ENCODE results near the gene NMNAT2. TPM values are rescaled to one million over a fixed set of nuclear protein-coding genes. Genes with fewer than 3 reads are reported as not detected.
"Not testable (repeated sequence)": the region's sequence is repeated elsewhere in the genome, so short reads cannot be mapped to it uniquely, and the experiment has no call there.

Gene NMNAT2
- polyA plus RNA-seq, 4 donors, result 0.34 to 2.3 TPM; not detected in 2

- Histone ChIP-seq H3K4me1 (ENCODE audit: control insufficient read depth in 3 of 3, insufficient read depth in 2 of 3, low read depth in 1 of 3, low read length in 2 of 3) (no peaks in the 10 kb centered on the region), H3K4me3 (ENCODE audit: low read depth in 1 of 3, low read length in 3 of 3) (no peak overlapping the region), H3K9me3 (ENCODE audit: control insufficient read depth in 2 of 2, insufficient read depth in 1 of 2, low read depth in 1 of 2, low read length in 1 of 2) (no peaks in the 10 kb centered on the region), H3K36me3 (ENCODE audit: control insufficient read depth in 3 of 3, insufficient read depth in 2 of 3, low read depth in 1 of 3, low read length in 3 of 3) (no peaks in the 10 kb centered on the region), H3K27ac (ENCODE audit: low read depth in 1 of 3, low read length in 2 of 3) (no peak overlapping the region), H3K27me3 (ENCODE audit: control insufficient read depth in 3 of 3, insufficient read depth in 3 of 3, low read length in 3 of 3) (peaks cover 0 to 2% (median 0%) of the 10 kb centered on the region in 3 donors)
- FAIRE-seq, result no peak
- DNase-seq, result peak in 1 of 2 donors; percentile 5
- WGBS, 3 donors, result 15 to 50% (median 37%) methylated on average over 2 of the region's 2 CpGs
Observed at GRCh38 chr1:183432548-183432875, 14.3 kb upstream of the NMNAT2 start.

GRCh38 chr1:183431840-183432547 lies 13.8 kb upstream of the NMNAT2 start:
- Histone ChIP-seq H3K4me1 (ENCODE audit: control insufficient read depth in 3 of 3, insufficient read depth in 2 of 3, low read depth in 1 of 3, low read length in 2 of 3) (no peaks in the 10 kb centered on the region), H3K4me3 (ENCODE audit: low read depth in 1 of 3, low read length in 3 of 3) (no peak overlapping the region), H3K9me3 (ENCODE audit: control insufficient read depth in 2 of 2, insufficient read depth in 1 of 2, low read depth in 1 of 2, low read length in 1 of 2) (no peaks in the 10 kb centered on the region), H3K36me3 (ENCODE audit: control insufficient read depth in 3 of 3, insufficient read depth in 2 of 3, low read depth in 1 of 3, low read length in 3 of 3) (no peaks in the 10 kb centered on the region), H3K27me3 (ENCODE audit: control insufficient read depth in 3 of 3, insufficient read depth in 3 of 3, low read length in 3 of 3) (peaks cover 0 to 2% (median 0%) of the 10 kb centered on the region in 3 donors), H3K27ac (ENCODE audit: low read depth in 1 of 3, low read length in 2 of 3) (no peak overlapping the region)
- FAIRE-seq (no peak), DNase-seq (no peak)
- 77 to 87% (median 81%) methylated on average over 4 of the region's 4 CpGs for WGBS, 3 donors

GRCh38 chr1:183427591-183427990 lies 9.4 kb upstream of the NMNAT2 start:
- not testable (repeated sequence) for H3K27ac ChIP-seq (ENCODE audit: low read depth in 1 of 3, low read length in 2 of 3); H3K4me3 ChIP-seq (ENCODE audit: low read depth in 1 of 3, low read length in 3 of 3); FAIRE-seq; H3K36me3 ChIP-seq (ENCODE audit: control insufficient read depth in 3 of 3, insufficient read depth in 2 of 3, low read depth in 1 of 3, low read length in 3 of 3); DNase-seq; H3K4me1 ChIP-seq (ENCODE audit: control insufficient read depth in 3 of 3, insufficient read depth in 2 of 3, low read depth in 1 of 3, low read length in 2 of 3); H3K27me3 ChIP-seq (ENCODE audit: control insufficient read depth in 3 of 3, insufficient read depth in 3 of 3, low read length in 3 of 3); H3K9me3 ChIP-seq (ENCODE audit: control insufficient read depth in 2 of 2, insufficient read depth in 1 of 2, low read depth in 1 of 2, low read length in 1 of 2)
- 8 to 44% (median 29%) methylated on average over 2 to 3 of the region's 3 CpGs for WGBS, 3 donors

DNA sequence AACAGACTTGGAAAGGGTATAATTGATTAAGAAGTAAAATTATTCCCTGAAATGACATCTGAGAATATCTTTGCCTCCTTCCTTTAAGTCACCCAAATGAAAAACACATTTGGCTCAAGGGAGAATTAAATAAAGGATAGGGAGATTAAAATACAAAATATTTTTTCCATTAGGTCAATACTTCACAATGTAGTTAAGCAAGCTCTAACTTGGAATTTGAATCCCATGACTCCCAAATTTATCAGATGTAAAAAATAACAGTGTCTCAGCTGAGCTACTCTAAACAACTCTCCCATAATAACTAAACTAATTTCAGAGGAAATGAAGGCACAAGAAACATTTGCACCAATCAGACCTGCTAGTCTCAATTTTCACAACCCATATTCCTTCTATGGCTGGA lies 6.5 kb upstream of the NMNAT2 start:
- no peak for DNase-seq
- FAIRE-seq, result no peak

GRCh38 chr1:183423541-183423940 lies 5.4 kb upstream of the NMNAT2 start:
- DNase-seq (no peak), FAIRE-seq (no peak)
- Histone ChIP-seq H3K9me3 (ENCODE audit: control insufficient read depth in 2 of 2, insufficient read depth in 1 of 2, low read depth in 1 of 2, low read length in 1 of 2) (no peaks in the 10 kb centered on the region), H3K36me3 (ENCODE audit: control insufficient read depth in 3 of 3, insufficient read depth in 2 of 3, low read depth in 1 of 3, low read length in 3 of 3) (no peaks in the 10 kb centered on the region), H3K27me3 (ENCODE audit: control insufficient read depth in 3 of 3, insufficient read depth in 3 of 3, low read length in 3 of 3) (peaks cover 0 to 21% (median 13%) of the 10 kb centered on the region in 3 donors), H3K27ac (ENCODE audit: low read depth in 1 of 3, low read length in 2 of 3) (no peak overlapping the region), H3K4me1 (ENCODE audit: control insufficient read depth in 3 of 3, insufficient read depth in 2 of 3, low read depth in 1 of 3, low read length in 2 of 3) (no peaks in the 10 kb centered on the region), H3K4me3 (ENCODE audit: low read depth in 1 of 3, low read length in 3 of 3) (no peak overlapping the region)
- 23 to 47% (median 37%) methylated on average over 1 of the region's 1 CpG for WGBS, 3 donors

More for the DNA sequence above, 6.5 kb upstream of the NMNAT2 start:
- H3K4me3 ChIP-seq (ENCODE audit: low read depth in 1 of 3, low read length in 3 of 3), result no peak overlapping the region
- H3K36me3 ChIP-seq (ENCODE audit: control insufficient read depth in 3 of 3, insufficient read depth in 2 of 3, low read depth in 1 of 3, low read length in 3 of 3), result no peaks in the 10 kb centered on the region
- H3K27me3 ChIP-seq (ENCODE audit: control insufficient read depth in 3 of 3, insufficient read depth in 3 of 3, low read length in 3 of 3), result peaks cover 0 to 16% (median 12%) of the 10 kb centered on the region in 3 donors
- H3K27ac ChIP-seq (ENCODE audit: low read depth in 1 of 3, low read length in 2 of 3), result no peak overlapping the region
- no peaks in the 10 kb centered on the region for H3K9me3 ChIP-seq (ENCODE audit: control insufficient read depth in 2 of 2, insufficient read depth in 1 of 2, low read depth in 1 of 2, low read length in 1 of 2)
- no peaks in the 10 kb centered on the region for H3K4me1 ChIP-seq (ENCODE audit: control insufficient read depth in 3 of 3, insufficient read depth in 2 of 3, low read depth in 1 of 3, low read length in 2 of 3)

GRCh38 chr1:183419399-183419798 lies 1.2 kb upstream of the NMNAT2 start:
- FAIRE-seq, result no peak
- 65 to 73% (median 65%) methylated on average over 3 of the region's 3 CpGs for WGBS, 3 donors
- no peak for DNase-seq
- peaks cover 0 to 55% (median 32%) of the 10 kb centered on the region in 3 donors for H3K27me3 ChIP-seq (ENCODE audit: control insufficient read depth in 3 of 3, insufficient read depth in 3 of 3, low read length in 3 of 3)
- no peak overlapping the region for H3K4me3 ChIP-seq (ENCODE audit: low read depth in 1 of 3, low read length in 3 of 3)
- H3K9me3 ChIP-seq (ENCODE audit: control insufficient read depth in 2 of 2, insufficient read depth in 1 of 2, low read depth in 1 of 2, low read length in 1 of 2), result no peaks in the 10 kb centered on the region
- H3K4me1 ChIP-seq (ENCODE audit: control insufficient read depth in 3 of 3, insufficient read depth in 2 of 3, low read depth in 1 of 3, low read length in 2 of 3), result peaks cover 0 to 15% (median 6%) of the 10 kb centered on the region in 3 donors
- H3K36me3 ChIP-seq (ENCODE audit: control insufficient read depth in 3 of 3, insufficient read depth in 2 of 3, low read depth in 1 of 3, low read length in 3 of 3), result no peaks in the 10 kb centered on the region
- no peak overlapping the region for H3K27ac ChIP-seq (ENCODE audit: low read depth in 1 of 3, low read length in 2 of 3)

- Histone ChIP-seq H3K27me3 (ENCODE audit: control insufficient read depth in 3 of 3, insufficient read depth in 3 of 3, low read length in 3 of 3) (peaks cover 0 to 58% (median 32%) of the 10 kb centered on the region in 3 donors), H3K9me3 (ENCODE audit: control insufficient read depth in 2 of 2, insufficient read depth in 1 of 2, low read depth in 1 of 2, low read length in 1 of 2) (no peaks in the 10 kb centered on the region)
Observed at GRCh38 chr1:183418696-183419095, 516 bp upstream of the NMNAT2 start.

DNA sequence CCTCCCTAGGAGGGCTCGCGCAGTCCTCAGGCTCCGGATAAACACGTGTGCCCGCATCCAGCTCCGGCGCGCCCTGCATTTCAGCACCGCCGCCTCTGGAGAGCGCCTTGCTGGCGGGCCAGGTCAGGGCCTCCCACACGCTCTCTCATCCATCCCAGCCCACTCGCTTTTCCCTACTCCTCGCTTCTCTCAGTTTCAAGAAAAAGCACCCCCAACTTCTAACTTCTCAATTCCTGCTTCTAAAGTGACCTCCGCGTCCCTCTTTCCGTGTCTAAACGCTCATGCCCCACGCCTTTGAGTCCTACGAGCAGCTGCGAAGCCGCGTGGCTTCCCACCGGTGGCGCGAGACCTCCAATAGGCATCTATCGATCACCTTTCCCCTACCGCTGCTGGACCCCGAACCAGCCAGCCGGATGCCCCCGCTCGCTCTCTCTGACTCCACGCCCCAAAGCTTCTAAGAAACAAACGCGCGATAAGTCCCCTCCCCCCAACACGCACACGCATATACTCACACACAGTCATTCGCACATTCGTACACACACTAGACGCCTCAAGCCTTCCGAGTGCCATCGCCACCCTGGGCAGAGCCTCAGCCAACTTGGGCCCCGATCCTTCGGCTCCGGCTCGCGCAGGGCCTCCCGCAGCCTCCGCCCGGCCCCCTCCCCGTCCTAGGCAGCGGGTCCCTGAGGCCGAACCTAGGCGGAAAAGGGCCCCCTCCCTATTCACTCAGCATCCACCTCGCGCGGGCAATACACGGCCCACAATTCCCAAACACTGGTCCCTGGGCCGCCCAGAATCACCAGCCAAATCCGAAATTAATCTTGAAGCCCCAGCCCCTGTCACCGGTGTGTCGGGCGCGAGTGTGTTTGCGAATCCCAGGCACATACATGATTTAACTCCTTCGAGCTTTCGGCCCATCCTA lies 1.1 kb downstream of the NMNAT2 start:
- Histone ChIP-seq H3K36me3 (ENCODE audit: control insufficient read depth in 3 of 3, insufficient read depth in 2 of 3, low read depth in 1 of 3, low read length in 3 of 3) (no peaks in the 10 kb centered on the region), H3K27me3 (ENCODE audit: control insufficient read depth in 3 of 3, insufficient read depth in 3 of 3, low read length in 3 of 3) (peaks cover 0 to 57% (median 31%) of the 10 kb centered on the region in 3 donors), H3K27ac (ENCODE audit: low read depth in 1 of 3, low read length in 2 of 3) (no peak overlapping the region), H3K9me3 (ENCODE audit: control insufficient read depth in 2 of 2, insufficient read depth in 1 of 2, low read depth in 1 of 2, low read length in 1 of 2) (no peaks in the 10 kb centered on the region), H3K4me3 (ENCODE audit: low read depth in 1 of 3, low read length in 3 of 3) (peak overlapping the region in 1 of 3 donors; percentile 32), H3K4me1 (ENCODE audit: control insufficient read depth in 3 of 3, insufficient read depth in 2 of 3, low read depth in 1 of 3, low read length in 2 of 3) (peaks cover 0 to 15% (median 6%) of the 10 kb centered on the region in 3 donors)
- WGBS, 3 donors, result 5 to 17% (median 10%) methylated on average over 68 to 69 of the region's 69 CpGs
- DNase-seq (peak; percentile 13 to 79), FAIRE-seq (no peak)

More at GRCh38 chr1:183418696-183419095, 516 bp upstream of the NMNAT2 start:
- Histone ChIP-seq H3K27ac (ENCODE audit: low read depth in 1 of 3, low read length in 2 of 3) (no peak overlapping the region), H3K4me1 (ENCODE audit: control insufficient read depth in 3 of 3, insufficient read depth in 2 of 3, low read depth in 1 of 3, low read length in 2 of 3) (peaks cover 0 to 15% (median 6%) of the 10 kb centered on the region in 3 donors), H3K36me3 (ENCODE audit: control insufficient read depth in 3 of 3, insufficient read depth in 2 of 3, low read depth in 1 of 3, low read length in 3 of 3) (no peaks in the 10 kb centered on the region), H3K4me3 (ENCODE audit: low read depth in 1 of 3, low read length in 3 of 3) (no peak overlapping the region)
- DNase-seq, result no peak
- 79 to 87% (median 85%) methylated on average over 6 of the region's 6 CpGs for WGBS, 3 donors
- no peak for FAIRE-seq
